Peyer's patch (tissue), 4 donors: Measurements from ENCODE around the gene RARA. TPM values are rescaled to one million over a fixed set of nuclear protein-coding genes. Genes with fewer than 3 reads are reported as not detected.
A peak's percentile ranks its signal among the peaks of the same experiment; 100 is the strongest.

Experiments
- DNase-seq, 3 donors: peaks; one replicate each; pipeline ENCODE4 v3.0.0-alpha.2; 2017 to 2019
- H3K27ac ChIP-seq, 4 donors: fragments of 200-600 bp; sonication (generic); one replicate each; pipeline ENCODE4 v1.5.1; 2016 to 2019
- H3K27me3 ChIP-seq, 2 donors: fragments of 200-600 bp; sonication (generic); one replicate each; pipeline ENCODE4 v1.5.1; 2019
- H3K36me3 ChIP-seq, 3 donors: fragments of 200-600 bp; sonication (generic); one replicate each; pipeline ENCODE4 v1.5.1; 2016 to 2019
- H3K4me1 ChIP-seq, 4 donors: fragments of 200-600 bp; sonication (generic); one replicate each; pipeline ENCODE4 v1.5.1; 2016 to 2019
- H3K4me3 ChIP-seq, 4 donors: fragments of 200-600 bp; sonication (generic); 1 replicate in 3 of 4; 2 replicates in 1 of 4; pipeline ENCODE4 v1.5.1; 2016 to 2019; ENCODE audit warnings: mild to moderate bottlenecking in 1 of 4
- H3K9me3 ChIP-seq, 4 donors: fragments of 200-600 bp; sonication (generic); one replicate each; pipeline ENCODE4 v1.5.1; 2016 to 2019; ENCODE audit warnings: mild to moderate bottlenecking in 1 of 4
- CTCF ChIP-seq, 6 experiments: fragments of 450-650 bp in 4 of 6; fragments of 200-600 bp in 2 of 6; sonication (generic) in 1 of 6; IDR thresholded peaks; one replicate each; pipeline ENCODE4 v1.5.1; 2017 to 2019; ENCODE audit warnings: antibody characterized with exemption in 6 of 6, mild to moderate bottlenecking in 3 of 6, moderate library complexity in 1 of 6
- POLR2A ChIP-seq, 2 donors: fragments of 450-650 bp; IDR thresholded peaks; one replicate each; pipeline ENCODE4 v1.5.1; 2017; ENCODE audit warnings: antibody characterized with exemption in 2 of 2, mild to moderate bottlenecking in 2 of 2, moderate library complexity in 2 of 2
- total RNA-seq, 4 donors: library from RNA; depleted of rRNA; stranded (reverse); fragments of >200 nt; gene quantifications; one replicate each; pipeline ENCODE4 v1.1.0, GENCODE V29; 2016

Gene RARA
- total RNA-seq, 4 donors from 2014 or later = 46.2 to 93.3 (median 72.1) TPM

GRCh38 chr17:40340327-40340726 is 31.3 kb downstream of the RARA start:
- no peak for DNase-seq
- Histone ChIP-seq H3K27ac (peak overlapping the region; percentile 84 to 96 (median 94)), H3K4me1 (peaks cover 0 to 57% (median 18%) of the 10 kb centered on the region in 4 donors), H3K27me3 (no peaks in the 10 kb centered on the region), H3K4me3 (no peak overlapping the region), H3K9me3 (no peaks in the 10 kb centered on the region), H3K36me3 (no peaks in the 10 kb centered on the region)
- no peak for TF ChIP-seq POLR2A (IDR thresholded peaks at IDR 0.05)

- Histone ChIP-seq H3K27ac (peak overlapping the region; percentile 84 to 96 (median 94)), H3K36me3 (no peaks in the 10 kb centered on the region), H3K27me3 (no peaks in the 10 kb centered on the region), H3K4me1 (peaks cover 0 to 58% (median 23%) of the 10 kb centered on the region in 4 donors), H3K4me3 (peak overlapping the region; percentile 52 to 90 (median 72)), H3K9me3 (no peaks in the 10 kb centered on the region)
- TF ChIP-seq POLR2A (IDR thresholded peaks at IDR 0.05) = peak; percentile 48 to 77
- TF ChIP-seq CTCF (IDR thresholded peaks at IDR 0.05) = peak in 5 of 6 experiments; percentile 24 to 47 (median 37)
- DNase-seq = peak; percentile 92 to 97 (median 94)
These were observed 32.2 kb downstream of the RARA start for GRCh38 chr17:40340880-40341807.

- TF ChIP-seq CTCF (IDR thresholded peaks at IDR 0.05) (no peak), POLR2A (IDR thresholded peaks at IDR 0.05) (peak; percentile 20 to 65)
- H3K4me3 ChIP-seq = peak overlapping the region; percentile 52 to 90 (median 72)
- no peaks in the 10 kb centered on the region for H3K36me3 ChIP-seq
- DNase-seq = peak; percentile 64 to 92 (median 88)
- peak overlapping the region; percentile 84 to 96 (median 94) for H3K27ac ChIP-seq
- peaks cover 3 to 61% (median 30%) of the 10 kb centered on the region in 4 donors for H3K4me1 ChIP-seq
- H3K27me3 ChIP-seq = no peaks in the 10 kb centered on the region
- no peaks in the 10 kb centered on the region for H3K9me3 ChIP-seq
These were observed 33.0 kb downstream of the RARA start for GRCh38 chr17:40341808-40342503.

GRCh38 chr17:40342504-40343218 is 33.7 kb downstream of the RARA start:
- Histone ChIP-seq H3K27me3 (no peaks in the 10 kb centered on the region), H3K9me3 (no peaks in the 10 kb centered on the region), H3K4me1 (peaks cover 3 to 61% (median 34%) of the 10 kb centered on the region in 4 donors), H3K27ac (peak overlapping the region; percentile 84 to 96 (median 94)), H3K36me3 (no peaks in the 10 kb centered on the region), H3K4me3 (peak overlapping the region; percentile 52 to 90 (median 72))
- DNase-seq = no peak
- TF ChIP-seq POLR2A (IDR thresholded peaks at IDR 0.05) (peak in 1 of 2 donors; percentile 58), CTCF (IDR thresholded peaks at IDR 0.05) (no peak)

- Histone ChIP-seq H3K4me1 (peaks cover 3 to 65% (median 40%) of the 10 kb centered on the region in 4 donors), H3K9me3 (no peaks in the 10 kb centered on the region), H3K4me3 (peak overlapping the region; percentile 52 to 90 (median 72)), H3K27ac (peak overlapping the region; percentile 84 to 96 (median 94)), H3K27me3 (no peaks in the 10 kb centered on the region), H3K36me3 (peaks cover 0 to 6% (median 0%) of the 10 kb centered on the region in 3 donors)
- peak in 1 of 3 donors; percentile 40 for DNase-seq
- TF ChIP-seq CTCF (IDR thresholded peaks at IDR 0.05) (no peak), POLR2A (IDR thresholded peaks at IDR 0.05) (no peak)
These were observed 34.5 kb downstream of the RARA start for GRCh38 chr17:40343219-40344119.
